Breast epithelium (tissue), 3 donors: Measurements from ENCODE around the gene VAPA.
"Not testable (repeated sequence)": the region's sequence is repeated elsewhere in the genome, so short reads cannot be mapped to it uniquely, and the experiment has no call there.

Experiments used
- POLR2A ChIP-seq: fragments of 450-650 bp; IDR thresholded peaks from one replicate; pipeline ENCODE4 v1.6.1; 2016; ENCODE audit warnings: antibody characterized with exemption, mild to moderate bottlenecking, moderate library complexity
- POLR2AphosphoS5 ChIP-seq, 3 donors: sonication (generic); formaldehyde crosslinking; IDR thresholded peaks; one replicate each; pipeline ENCODE4 v1.6.1; 2017; ENCODE audit warnings: antibody characterized with exemption in 3 of 3
- TF ChIP-seq, protein P1 (sequence below), 3 donors: fragments of 450-650 bp; IDR thresholded peaks; one replicate each; pipeline ENCODE4 v1.5.1; 2016 to 2017; ENCODE audit warnings: antibody characterized with exemption in 3 of 3, mild to moderate bottlenecking in 3 of 3, moderate library complexity in 3 of 3

- TF ChIP-seq, protein P1, sequence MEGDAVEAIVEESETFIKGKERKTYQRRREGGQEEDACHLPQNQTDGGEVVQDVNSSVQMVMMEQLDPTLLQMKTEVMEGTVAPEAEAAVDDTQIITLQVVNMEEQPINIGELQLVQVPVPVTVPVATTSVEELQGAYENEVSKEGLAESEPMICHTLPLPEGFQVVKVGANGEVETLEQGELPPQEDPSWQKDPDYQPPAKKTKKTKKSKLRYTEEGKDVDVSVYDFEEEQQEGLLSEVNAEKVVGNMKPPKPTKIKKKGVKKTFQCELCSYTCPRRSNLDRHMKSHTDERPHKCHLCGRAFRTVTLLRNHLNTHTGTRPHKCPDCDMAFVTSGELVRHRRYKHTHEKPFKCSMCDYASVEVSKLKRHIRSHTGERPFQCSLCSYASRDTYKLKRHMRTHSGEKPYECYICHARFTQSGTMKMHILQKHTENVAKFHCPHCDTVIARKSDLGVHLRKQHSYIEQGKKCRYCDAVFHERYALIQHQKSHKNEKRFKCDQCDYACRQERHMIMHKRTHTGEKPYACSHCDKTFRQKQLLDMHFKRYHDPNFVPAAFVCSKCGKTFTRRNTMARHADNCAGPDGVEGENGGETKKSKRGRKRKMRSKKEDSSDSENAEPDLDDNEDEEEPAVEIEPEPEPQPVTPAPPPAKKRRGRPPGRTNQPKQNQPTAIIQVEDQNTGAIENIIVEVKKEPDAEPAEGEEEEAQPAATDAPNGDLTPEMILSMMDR (IDR thresholded peaks at IDR 0.05): not testable (repeated sequence)
- TF ChIP-seq POLR2A; POLR2AphosphoS5 (IDR thresholded peaks at IDR 0.05): not testable (repeated sequence)
These were observed 14.3 kb upstream of the VAPA start for GRCh38 chr18:9899550-9899930.
